Ascending aorta (tissue), 2 donors: ENCODE data around the gene CCDC66. TPM values are rescaled to one million over a fixed set of nuclear protein-coding genes. Genes with fewer than 3 reads are reported as not detected.

Experiments used
- DNase-seq, 2 donors: peaks; one replicate each; pipeline ENCODE4 v3.0.0-alpha.2; 2019; ENCODE audit warnings: low spot score in 2 of 2
- H3K27ac ChIP-seq, 2 donors: fragments of 200-600 bp; sonication (generic); one replicate each; pipeline ENCODE4 v1.5.1; 2016 to 2017; ENCODE audit warnings: mild to moderate bottlenecking in 1 of 2
- H3K27me3 ChIP-seq: fragments of 200-600 bp; sonication (generic); one replicate; pipeline ENCODE4 v1.5.1; 2017
- H3K36me3 ChIP-seq, 2 donors: fragments of 200-600 bp; sonication (generic); one replicate each; pipeline ENCODE4 v1.5.1; 2016
- H3K4me1 ChIP-seq, 2 donors: fragments of 200-600 bp; sonication (generic); one replicate each; pipeline ENCODE4 v1.5.1; 2016 to 2017; ENCODE audit warnings: mild to moderate bottlenecking in 1 of 2
- H3K4me3 ChIP-seq, 2 donors: fragments of 200-600 bp; sonication (generic); one replicate each; pipeline ENCODE4 v1.5.1; 2016 to 2017; ENCODE audit warnings: mild to moderate bottlenecking in 1 of 2
- H3K9me3 ChIP-seq, 2 donors: fragments of 200-600 bp; sonication (generic); one replicate each; pipeline ENCODE4 v1.5.1; 2016
- intact Hi-C: fragments of 100-400 bp; cut with DNase I; formaldehyde crosslinking; loops from one replicate; pipeline ENCODE4 v1.15.1; 2023
- total RNA-seq: library from RNA; depleted of rRNA; stranded (reverse); fragments of >200 nt; gene quantifications from one replicate; pipeline ENCODE4 v1.1.0, GENCODE V29; 2016
- TF ChIP-seq, protein P1 (sequence below), 3 experiments: fragments of 200-600 bp in 2 of 3; fragments of 450-650 bp in 1 of 3; sonication (generic) in 2 of 3; IDR thresholded peaks; one replicate each; pipeline ENCODE4 v1.5.1; 2016 to 2019; ENCODE audit warnings: antibody characterized with exemption in 3 of 3, mild to moderate bottlenecking in 1 of 3, moderate library complexity in 1 of 3

Gene CCDC66
- total RNA-seq = 11.4 TPM

- intact Hi-C loops = loop anchor here (5.0 to 10.0 kb wide), 3 partner anchors 125 to 670 kb away; partner anchors contain the start of genes APPL1 and TASOR
- Histone ChIP-seq H3K4me1 (peaks cover 5 to 10% of the 10 kb centered on the region in 2 donors), H3K27me3 (no peaks in the 10 kb centered on the region), H3K4me3 (peak within 1 kb of the TSS; percentile 70 to 88), H3K27ac (peak within 1 kb of the TSS; percentile 84 to 89), H3K9me3 (no peaks in the 10 kb centered on the region), H3K36me3 (peaks cover 3 to 16% of the 10 kb centered on the region in 2 donors)
- TF ChIP-seq, protein P1, sequence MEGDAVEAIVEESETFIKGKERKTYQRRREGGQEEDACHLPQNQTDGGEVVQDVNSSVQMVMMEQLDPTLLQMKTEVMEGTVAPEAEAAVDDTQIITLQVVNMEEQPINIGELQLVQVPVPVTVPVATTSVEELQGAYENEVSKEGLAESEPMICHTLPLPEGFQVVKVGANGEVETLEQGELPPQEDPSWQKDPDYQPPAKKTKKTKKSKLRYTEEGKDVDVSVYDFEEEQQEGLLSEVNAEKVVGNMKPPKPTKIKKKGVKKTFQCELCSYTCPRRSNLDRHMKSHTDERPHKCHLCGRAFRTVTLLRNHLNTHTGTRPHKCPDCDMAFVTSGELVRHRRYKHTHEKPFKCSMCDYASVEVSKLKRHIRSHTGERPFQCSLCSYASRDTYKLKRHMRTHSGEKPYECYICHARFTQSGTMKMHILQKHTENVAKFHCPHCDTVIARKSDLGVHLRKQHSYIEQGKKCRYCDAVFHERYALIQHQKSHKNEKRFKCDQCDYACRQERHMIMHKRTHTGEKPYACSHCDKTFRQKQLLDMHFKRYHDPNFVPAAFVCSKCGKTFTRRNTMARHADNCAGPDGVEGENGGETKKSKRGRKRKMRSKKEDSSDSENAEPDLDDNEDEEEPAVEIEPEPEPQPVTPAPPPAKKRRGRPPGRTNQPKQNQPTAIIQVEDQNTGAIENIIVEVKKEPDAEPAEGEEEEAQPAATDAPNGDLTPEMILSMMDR (IDR thresholded peaks at IDR 0.05) = peak; percentile 27 to 65 (median 64)
- DNase-seq = peak; percentile 84 to 96
These were observed at the start of gene CCDC66 for GRCh38 chr3:56556908-56557830. Gene CCDC66, plus strand, starts transcription at chr3:56557175. Its CDS starts 68 bp downstream, at chr3:56557243.

GRCh38 chr3:56519641-56520040, 37.3 kb upstream of the CCDC66 start:
- no peak overlapping the region for H3K4me3 ChIP-seq
- TF ChIP-seq, protein P1 (IDR thresholded peaks at IDR 0.05) = no peak
- H3K4me1 ChIP-seq = no peaks in the 10 kb centered on the region
- H3K9me3 ChIP-seq = no peaks in the 10 kb centered on the region
- intact Hi-C loops = no loop called here
- H3K27ac ChIP-seq = no peak overlapping the region
- no peaks in the 10 kb centered on the region for H3K27me3 ChIP-seq
- no peak for DNase-seq
- H3K36me3 ChIP-seq = no peaks in the 10 kb centered on the region

GRCh38 chr3:56522374-56522773, 34.6 kb upstream of the CCDC66 start:
- no peak for DNase-seq
- TF ChIP-seq, protein P1 (IDR thresholded peaks at IDR 0.05) = no peak
- Histone ChIP-seq H3K4me1 (no peaks in the 10 kb centered on the region), H3K36me3 (no peaks in the 10 kb centered on the region), H3K4me3 (no peak overlapping the region), H3K9me3 (no peaks in the 10 kb centered on the region), H3K27ac (no peak overlapping the region), H3K27me3 (no peaks in the 10 kb centered on the region)
- intact Hi-C loops = no loop called here

DNA sequence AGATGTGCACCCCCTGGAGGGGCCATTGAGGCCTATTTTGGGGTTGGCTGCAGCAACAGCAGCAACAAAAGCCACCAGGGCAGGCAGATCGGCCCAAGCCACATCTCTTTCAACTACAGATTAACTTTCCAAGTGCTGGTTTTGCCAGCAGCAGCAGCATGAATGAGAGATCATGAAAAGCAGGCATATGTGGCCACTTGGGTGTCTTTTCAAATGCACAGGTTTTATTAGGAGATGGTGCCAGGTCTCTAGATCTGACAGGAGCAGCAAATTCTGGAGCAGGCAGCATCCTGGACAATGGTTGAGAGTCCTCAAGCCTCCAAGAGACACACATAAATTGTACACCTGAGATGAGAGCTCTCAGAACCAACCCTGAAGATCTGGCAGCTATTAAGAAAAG, 31.7 kb upstream of the CCDC66 start:
- no peak overlapping the region for H3K27ac ChIP-seq
- no peaks in the 10 kb centered on the region for H3K9me3 ChIP-seq
- no peak for DNase-seq
- TF ChIP-seq, protein P1 (IDR thresholded peaks at IDR 0.05) = no peak
- no peaks in the 10 kb centered on the region for H3K36me3 ChIP-seq
- no peaks in the 10 kb centered on the region for H3K27me3 ChIP-seq
- no peak overlapping the region for H3K4me3 ChIP-seq
- intact Hi-C loops = no loop called here
- H3K4me1 ChIP-seq = no peaks in the 10 kb centered on the region

DNA sequence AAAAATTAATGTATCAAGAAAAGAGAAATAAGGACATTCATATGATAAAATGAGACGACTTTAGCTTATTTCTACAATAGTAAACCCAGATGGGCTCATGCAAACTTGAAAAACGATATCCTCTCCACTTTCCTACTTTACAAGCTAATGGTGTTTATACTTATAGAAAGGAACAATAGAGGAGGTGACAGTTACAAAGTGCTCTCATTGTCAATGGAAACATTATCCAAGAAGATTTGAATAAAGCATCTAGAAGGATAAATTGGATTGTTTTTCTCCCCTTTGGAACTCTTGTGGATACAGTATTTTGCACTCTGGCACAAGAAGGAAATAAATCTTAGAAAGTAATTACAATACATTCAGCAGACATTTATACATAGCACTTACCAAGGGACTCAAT, 20.2 kb upstream of the CCDC66 start:
- Histone ChIP-seq H3K4me1 (no peaks in the 10 kb centered on the region), H3K36me3 (no peaks in the 10 kb centered on the region), H3K4me3 (no peak overlapping the region), H3K9me3 (peaks cover 0 to 7% of the 10 kb centered on the region in 2 donors), H3K27me3 (no peaks in the 10 kb centered on the region), H3K27ac (no peak overlapping the region)
- intact Hi-C loops = no loop called here
- TF ChIP-seq, protein P1 (IDR thresholded peaks at IDR 0.05) = no peak
- no peak for DNase-seq
